Kidney (tissue), 14 donors: Measurements from ENCODE around the gene KLHL7. TPM values are rescaled to one million over a fixed set of nuclear protein-coding genes. Genes with fewer than 3 reads are reported as not detected.

ENCODE experiments used
- DNase-seq, 5 donors: peaks; one replicate each; pipeline ENCODE4 v3.0.0-alpha.2; 2013 to 2020
- FAIRE-seq: peaks from 2 replicates; lab custom pipeline; 2012; peaks lifted over from hg19 to GRCh38; lab: Jason Lieb, UNC
- H3K27ac ChIP-seq, 2 donors: one replicate each; pipeline ENCODE4 v1.7.0; 2013; ENCODE audit warnings: low read depth in 2 of 2, low read length in 2 of 2, inconsistent platforms in 1 of 2
- H3K27me3 ChIP-seq: one replicate; pipeline ENCODE4 v1.7.1; 2013; ENCODE audit warnings: low read length, inconsistent platforms; ENCODE audit not compliant: control insufficient read depth, insufficient read depth
- H3K36me3 ChIP-seq, 3 donors: one replicate each; pipeline versions ENCODE4 v1.7.0 to v1.7.1; 2013; ENCODE audit warnings: low read length in 3 of 3, control low read depth in 1 of 3, inconsistent platforms in 1 of 3; ENCODE audit not compliant: insufficient read depth in 3 of 3, control insufficient read depth in 2 of 3
- H3K4me1 ChIP-seq, 3 donors: one replicate each; pipeline versions ENCODE4 v1.7.0 to v1.7.1; 2013; ENCODE audit warnings: low read length in 3 of 3, inconsistent platforms in 1 of 3, low read depth in 1 of 3; ENCODE audit not compliant: control insufficient read depth in 2 of 3, insufficient read depth in 2 of 3
- H3K4me3 ChIP-seq, 3 donors: one replicate each; pipeline versions ENCODE4 v1.7.0 to v1.8.1; 2013; ENCODE audit warnings: low read length in 3 of 3, control low read depth in 1 of 3, inconsistent platforms in 1 of 3
- H3K9ac ChIP-seq, 3 donors: one replicate each; pipeline versions ENCODE4 v1.7.0 to v1.7.1; 2013; ENCODE audit warnings: low read length in 3 of 3, control low read depth in 1 of 3, inconsistent platforms in 1 of 3
- H3K9me3 ChIP-seq, 3 donors: one replicate each; pipeline versions ENCODE4 v1.7.0 to v1.7.1; 2013; ENCODE audit warnings: low read length in 3 of 3, control low read depth in 1 of 3, inconsistent platforms in 1 of 3; ENCODE audit not compliant: control insufficient read depth in 2 of 3, insufficient read depth in 1 of 3
- CTCF ChIP-seq: IDR thresholded peaks from 3 replicates; pipeline ENCODE4 v1.5.1; 2012; ENCODE audit warnings: mild to moderate bottlenecking, moderate library complexity, borderline replicate concordance; ENCODE audit not compliant: insufficient read depth; ENCODE audit errors: extremely low read depth
- intact Hi-C: fragments of 100-400 bp; cut with DNase I; formaldehyde crosslinking; loops from one replicate; pipeline ENCODE4 v1.11.1; 2022
- polyA plus RNA-seq: library from polyadenylated mRNA; stranded (reverse); fragments of 350-450 nt; fragmentation: Illumina TruSeq; extraction: RNeasy Lipid Tissue Mini Kit (QIAGEN cat#74804); gene quantifications from one replicate; pipeline ENCODE4 v1.2.3, GENCODE V29; 2014; ENCODE audit warnings: low read depth, low replicate concordance; ENCODE audit not compliant: insufficient read depth
- total RNA-seq: library from RNA; stranded (reverse); fragmentation: NEBNext Ultra II Directional; extraction: Animal tissue kit (Norgen Biotek cat#: 25700); gene quantifications from one replicate; pipeline ENCODE4 v1.2.1, GENCODE V29; 2021
- donor health status: control.
- donor health status: control.
- donor health status: control.
- donor health status: control.
- donor health status: control.
- donor health status: DM: yes; HTN: yes; CAD: no.
- donor health status: Normal renal cell carcinoma (clear cell type).

Gene KLHL7
- total and polyA plus RNA-seq, 2 donors from 2014 or later: 13.3 to 20.6 TPM

- no peak for TF ChIP-seq CTCF
- Histone ChIP-seq H3K4me3 (no peak overlapping the region), H3K27me3 (no peaks in the 10 kb centered on the region), H3K9me3 (no peaks in the 10 kb centered on the region), H3K36me3 (no peaks in the 10 kb centered on the region), H3K4me1 (peaks cover 4 to 14% (median 11%) of the 10 kb centered on the region in 3 donors), H3K9ac (no peak overlapping the region), H3K27ac (no peak overlapping the region)
- intact Hi-C loops: no loop called here
- FAIRE-seq (no peak), DNase-seq (no peak)
Measured at GRCh38 chr7:23109470-23109869, 3.9 kb downstream of the KLHL7 start.

- Histone ChIP-seq H3K4me3 (no peak overlapping the region), H3K27ac (no peak overlapping the region), H3K27me3 (no peaks in the 10 kb centered on the region), H3K4me1 (peaks cover 0 to 3% (median 3%) of the 10 kb centered on the region in 3 donors), H3K9ac (no peak overlapping the region), H3K9me3 (no peaks in the 10 kb centered on the region), H3K36me3 (no peaks in the 10 kb centered on the region)
- FAIRE-seq: no peak
- TF ChIP-seq CTCF: no peak
- intact Hi-C loops: no loop called here
- no peak for DNase-seq
Measured at GRCh38 chr7:23114896-23115295, 9.3 kb downstream of the KLHL7 start.

GRCh38 chr7:23115991-23116390 is 10.4 kb downstream of the KLHL7 start:
- no peak for FAIRE-seq
- intact Hi-C loops: no loop called here
- no peaks in the 10 kb centered on the region for H3K36me3 ChIP-seq

More at GRCh38 chr7:23115991-23116390, 10.4 kb downstream of the KLHL7 start:
- H3K9ac ChIP-seq: no peak overlapping the region
- no peak for TF ChIP-seq CTCF
- H3K27me3 ChIP-seq: no peaks in the 10 kb centered on the region
- no peaks in the 10 kb centered on the region for H3K9me3 ChIP-seq
- H3K4me3 ChIP-seq: no peak overlapping the region
- H3K27ac ChIP-seq: no peak overlapping the region
- peaks cover 0 to 3% (median 3%) of the 10 kb centered on the region in 3 donors for H3K4me1 ChIP-seq
- DNase-seq: no peak
